HG02588 (cell line): ENCODE results near the gene IQGAP2.
"Not testable (repeated sequence)": the region's sequence is repeated elsewhere in the genome, so short reads cannot be mapped to it uniquely, and the experiment has no call there.

Source experiments
- ATAC-seq: cut with Tn5 transposase; IDR thresholded peaks from one replicate; pipeline ENCODE4 v1.9.1; 2021; ENCODE audit warnings: mild to moderate bottlenecking, moderate library complexity; ENCODE audit not compliant: unreplicated experiment

Gene IQGAP2

DNA sequence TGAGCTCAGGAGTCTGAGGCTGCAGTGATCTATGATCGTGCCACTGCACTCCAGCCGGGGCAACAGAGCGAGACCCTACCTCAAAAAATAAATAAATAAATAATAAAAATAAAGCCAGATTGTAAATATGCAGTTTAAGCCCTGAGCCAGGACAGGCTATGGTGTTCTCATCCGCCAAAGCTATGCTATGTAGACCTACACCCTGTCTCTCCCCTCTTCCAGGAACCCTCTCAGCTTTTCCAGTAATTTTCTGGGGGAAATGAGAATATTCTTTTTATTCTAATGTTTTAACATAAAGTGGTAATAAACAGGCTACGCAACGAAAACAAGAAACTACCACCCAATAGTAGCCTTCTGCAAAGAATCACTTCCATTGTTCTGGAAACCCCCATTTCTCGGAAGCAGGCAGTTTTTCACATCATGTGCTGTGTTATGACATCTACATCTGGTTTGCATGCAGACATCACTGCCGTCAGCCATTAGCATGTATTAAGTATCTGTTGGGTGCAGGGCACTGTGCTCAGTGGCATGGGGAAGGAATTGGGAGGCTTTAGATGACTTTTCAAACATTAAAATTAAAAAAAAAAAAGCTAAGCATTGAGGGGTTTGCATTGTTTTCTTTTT, 274.9 kb downstream of the IQGAP2 start:
- ATAC-seq: no peak

GRCh38 chr5:76679231-76679630, 276.1 kb downstream of the IQGAP2 start:
- ATAC-seq: no peak

DNA sequence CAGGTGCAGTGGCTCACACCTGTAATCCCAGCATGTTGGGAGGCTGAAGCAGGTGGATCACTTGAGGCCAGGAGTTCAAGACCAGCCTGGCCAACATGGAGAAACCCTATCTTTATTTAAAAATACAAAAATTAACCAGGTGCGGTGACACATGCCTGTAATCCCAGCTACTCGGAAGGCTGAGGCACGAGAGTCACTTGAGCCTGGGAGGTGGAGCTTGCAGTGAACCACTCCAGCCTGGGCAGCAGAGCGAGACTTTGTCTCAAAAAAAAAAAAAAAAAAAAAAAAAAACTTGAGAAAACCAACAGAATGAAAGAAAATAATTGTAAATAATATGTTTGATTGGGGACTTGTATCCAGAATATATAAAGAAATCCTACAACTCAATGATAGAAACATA, 277.7 kb downstream of the IQGAP2 start:
- ATAC-seq: not testable (repeated sequence)

- no peak for ATAC-seq
These were observed 278.2 kb downstream of the IQGAP2 start for GRCh38 chr5:76681287-76681686.

DNA sequence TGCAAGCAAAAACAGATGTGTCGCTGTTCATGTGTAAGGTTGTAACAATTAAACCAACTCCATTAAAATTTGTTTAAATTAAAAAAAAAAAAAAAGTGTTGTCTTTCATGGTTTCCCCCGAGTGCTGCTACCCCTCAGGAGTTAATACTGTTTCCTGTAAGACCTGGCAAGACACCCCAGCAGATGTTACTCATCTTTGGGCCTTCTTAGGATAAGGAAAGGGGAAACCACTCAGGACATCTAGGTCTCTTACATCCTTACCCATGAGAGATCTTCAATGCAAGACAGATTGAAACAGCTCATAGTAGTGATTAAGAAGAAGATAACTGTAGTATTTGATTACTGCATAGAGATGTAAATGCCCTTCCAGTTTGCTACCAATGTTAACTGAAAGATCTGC, 279.3 kb downstream of the IQGAP2 start:
- no peak for ATAC-seq

- no peak for ATAC-seq
These were observed 281.0 kb downstream of the IQGAP2 start for GRCh38 chr5:76683816-76684731.

GRCh38 chr5:76684756-76685519, 281.9 kb downstream of the IQGAP2 start:
- no peak for ATAC-seq

DNA sequence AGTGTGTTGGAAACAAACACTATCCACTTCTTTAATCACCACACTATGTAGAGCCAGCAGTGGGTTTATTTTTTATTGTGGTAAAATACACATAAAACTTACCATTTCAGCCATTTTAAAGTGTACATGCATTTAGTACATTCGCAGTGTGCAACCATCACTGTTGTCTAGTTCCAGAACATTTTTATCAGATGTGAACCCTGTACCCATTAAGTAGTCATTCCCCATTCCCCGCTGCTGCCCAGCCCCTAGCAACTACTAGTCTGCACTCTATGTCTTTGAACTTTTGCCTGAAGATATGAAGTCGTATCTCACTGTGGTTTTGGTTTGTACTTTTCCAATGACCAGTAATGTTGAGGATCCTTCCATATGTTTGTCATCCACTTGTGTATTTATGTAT, 282.6 kb downstream of the IQGAP2 start:
- ATAC-seq: no peak

DNA sequence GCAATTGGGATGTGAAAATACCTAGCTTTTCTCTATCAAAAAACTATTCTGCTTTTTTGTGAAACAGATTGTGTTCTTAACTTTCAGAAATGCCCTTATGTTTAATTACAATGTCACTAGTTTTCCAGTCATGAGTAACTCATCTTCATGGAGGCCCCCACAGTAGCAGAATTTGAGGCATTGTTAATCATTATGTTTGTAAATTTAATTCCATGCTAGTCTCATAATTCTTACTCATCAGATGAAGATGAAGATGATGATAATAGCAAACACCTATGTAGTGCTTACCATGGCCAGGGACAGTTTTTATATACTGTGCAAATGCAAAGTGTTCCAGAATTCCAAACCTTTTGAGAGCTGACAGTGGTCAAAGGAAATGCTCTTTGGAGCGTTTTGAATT, 285.1 kb downstream of the IQGAP2 start:
- no peak for ATAC-seq

DNA sequence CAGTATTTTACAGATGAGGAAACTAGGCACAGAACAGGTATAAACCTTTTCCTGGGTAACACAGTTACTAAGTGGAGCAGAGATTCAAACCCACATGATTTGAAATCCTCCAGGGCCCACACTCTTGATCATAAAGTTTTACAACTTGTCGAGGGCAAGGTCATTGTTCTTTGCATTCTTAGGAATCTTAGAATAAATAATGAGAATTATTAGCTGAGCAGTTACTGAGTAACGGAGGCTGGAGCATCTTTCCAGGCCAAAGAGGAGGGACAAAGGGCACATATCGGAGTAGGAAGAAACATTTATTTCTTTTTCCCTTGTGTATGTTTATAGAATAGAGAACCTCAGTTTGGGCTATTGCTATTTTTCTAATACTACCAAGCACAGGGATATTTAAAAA, 285.8 kb downstream of the IQGAP2 start:
- ATAC-seq: no peak

DNA sequence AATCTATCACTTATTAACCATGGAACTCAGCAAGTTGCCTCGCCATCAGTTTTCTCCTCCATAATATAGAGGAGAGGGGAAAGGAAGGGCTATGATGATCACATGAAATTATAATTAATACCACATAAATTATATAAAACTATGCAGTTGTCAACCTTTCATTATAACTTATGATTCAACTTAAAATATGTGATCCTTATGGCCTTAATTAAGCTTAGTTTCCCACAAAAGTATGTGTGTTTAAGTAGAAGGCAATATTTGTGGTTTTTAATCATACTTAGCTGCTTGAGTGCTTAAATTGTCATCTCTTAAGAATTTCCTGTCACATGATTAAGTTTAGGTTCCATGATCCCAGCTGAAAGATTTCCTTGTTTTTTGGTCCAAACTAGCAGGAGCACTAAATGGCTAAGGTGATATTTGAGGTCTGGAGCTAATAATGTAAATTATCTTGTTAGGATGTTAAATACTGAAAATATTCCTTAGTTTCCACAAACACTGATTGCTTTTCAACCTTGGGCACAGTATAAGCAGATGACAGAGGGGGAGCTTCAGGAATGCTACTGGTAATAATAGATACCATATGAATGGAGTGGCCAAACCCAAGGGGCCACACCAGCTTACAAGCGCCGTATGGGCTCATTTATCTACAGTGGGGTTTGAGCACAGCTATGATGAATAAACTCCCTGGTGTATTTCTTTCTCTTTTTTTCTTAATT, 286.4 kb downstream of the IQGAP2 start:
- no peak for ATAC-seq

DNA sequence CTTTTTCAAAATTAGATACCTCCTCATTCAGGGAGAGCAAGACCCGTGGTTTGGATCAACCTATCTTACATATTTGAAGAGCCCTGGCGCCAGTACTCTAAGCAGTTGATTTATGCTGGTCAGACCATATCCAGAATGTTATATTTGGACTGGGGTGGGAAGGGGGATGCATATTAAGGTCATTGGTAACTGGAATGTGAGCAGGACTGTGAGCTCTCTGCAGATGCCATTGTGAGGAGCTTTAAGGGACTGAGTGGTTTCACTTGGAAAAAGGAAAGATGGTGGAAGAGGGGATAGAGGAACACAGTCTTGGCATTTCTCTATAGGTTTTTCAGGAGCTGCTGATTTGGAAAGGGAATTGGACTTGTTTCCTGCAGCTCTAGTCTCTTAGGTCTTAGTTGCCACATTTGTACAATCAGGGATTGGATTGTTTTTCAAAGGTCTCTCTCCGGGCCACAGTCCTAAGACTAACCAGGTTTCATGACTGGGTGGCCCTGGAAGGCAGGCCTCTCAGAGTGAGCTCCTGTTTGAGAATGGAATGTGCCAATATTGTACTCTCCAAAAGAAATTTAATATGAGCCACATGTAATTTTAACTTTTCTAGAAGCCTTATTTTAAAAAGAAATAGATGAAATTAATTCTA, 287.1 kb downstream of the IQGAP2 start:
- ATAC-seq: no peak

GRCh38 chr5:76690704-76691466, 287.8 kb downstream of the IQGAP2 start:
- no peak for ATAC-seq

DNA sequence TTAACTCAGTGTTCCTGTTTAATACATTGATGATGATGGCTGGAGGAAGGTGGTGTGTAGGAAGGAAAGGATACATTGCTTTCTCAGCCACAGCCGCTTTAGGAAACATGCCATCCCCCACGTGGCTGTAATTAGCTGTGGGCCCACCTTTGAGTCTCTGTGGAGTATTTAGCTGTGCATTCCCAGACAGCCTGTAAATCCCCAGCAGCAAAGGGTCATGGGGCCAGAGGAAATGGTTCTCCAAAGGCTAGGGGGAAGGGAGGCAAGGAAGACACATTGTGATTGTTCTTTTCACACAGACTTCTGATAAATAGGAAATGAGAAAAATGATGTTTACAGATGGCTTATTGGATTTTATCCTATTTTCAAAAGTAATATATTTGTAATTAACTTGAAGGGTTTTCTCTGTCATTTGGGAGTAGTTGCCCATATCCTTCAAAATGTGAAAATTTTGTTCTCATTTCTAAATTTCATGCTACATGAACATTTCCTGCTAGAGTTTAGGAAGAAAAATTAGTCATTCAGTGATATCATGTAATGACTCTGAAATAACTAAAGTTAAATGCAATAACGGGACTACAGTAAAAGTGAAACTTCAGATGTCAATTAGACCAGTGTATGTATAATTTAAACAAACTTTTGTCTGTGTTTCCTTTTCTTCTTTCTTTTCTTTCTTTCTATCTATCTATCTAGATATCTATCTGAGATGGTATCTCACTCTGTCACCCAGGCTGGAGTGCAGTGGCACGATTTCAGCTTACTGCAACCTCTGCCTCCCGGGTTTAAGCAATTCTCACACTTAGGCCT, 288.6 kb downstream of the IQGAP2 start:
- no peak for ATAC-seq

DNA sequence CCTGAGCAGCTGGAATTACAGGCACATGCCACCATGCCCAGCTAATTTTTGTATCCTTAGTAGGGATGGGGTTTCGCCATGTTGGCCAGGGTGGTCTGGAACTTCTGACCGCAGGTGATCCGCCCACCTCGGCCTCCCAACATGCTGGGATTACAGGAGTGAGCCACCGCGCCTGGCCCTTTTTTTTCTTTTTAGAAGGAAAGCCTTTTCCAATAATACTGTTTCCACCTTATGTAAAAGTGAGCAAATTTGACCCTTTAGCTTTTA, 289.1 kb downstream of the IQGAP2 start:
- no peak for ATAC-seq

- ATAC-seq: no peak
These were observed 289.6 kb downstream of the IQGAP2 start for GRCh38 chr5:76692651-76693050.

DNA sequence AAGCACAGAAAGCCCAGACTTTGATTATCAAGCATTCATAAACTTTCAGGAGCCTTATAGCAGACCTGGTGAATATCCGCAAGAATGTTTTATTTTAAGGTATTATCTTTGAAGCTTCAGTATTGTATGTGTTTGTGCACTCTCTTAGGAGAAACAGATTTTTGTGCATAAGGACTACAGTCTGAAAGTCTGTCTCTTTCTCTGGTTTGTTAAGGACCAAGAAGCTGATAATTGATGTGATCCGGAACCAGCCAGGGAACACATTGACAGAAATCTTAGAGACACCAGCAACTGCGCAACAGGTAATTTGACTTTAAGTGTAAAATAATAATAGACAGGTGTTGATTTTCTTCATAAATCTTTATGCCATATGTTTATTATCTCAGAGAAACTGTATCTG, 290.1 kb downstream of the IQGAP2 start:
- no peak for ATAC-seq

DNA sequence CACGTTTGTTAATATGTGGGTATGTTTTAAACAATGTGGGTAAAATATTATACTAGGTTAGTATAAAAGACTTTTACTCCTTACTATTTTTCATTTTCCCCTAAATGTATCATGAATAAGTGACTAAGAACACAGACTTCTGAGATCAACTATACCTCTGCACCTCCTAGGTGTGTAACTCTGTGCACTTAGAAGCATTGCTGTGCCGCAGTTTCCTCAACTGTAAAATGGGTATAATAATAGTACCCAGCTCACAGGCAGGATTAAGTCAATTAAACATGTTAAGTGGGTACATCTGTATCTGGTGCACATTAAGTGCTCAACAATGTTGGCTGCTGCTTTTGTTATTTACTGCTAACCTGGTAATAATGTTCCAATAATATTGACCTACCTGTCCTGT, 291.2 kb downstream of the IQGAP2 start:
- ATAC-seq: no peak

- no peak for ATAC-seq
These were observed 292.3 kb downstream of the IQGAP2 start for GRCh38 chr5:76695346-76695745.
